OCI-LY7 (cell line): Measurements from ENCODE around the gene CKAP2L.

Experiments used
- CTCF ChIP-seq: fragments of 200-600 bp; sonication (generic); conservative IDR thresholded peaks from 2 replicates; pipeline ENCODE4 v1.5.1; 2014; ENCODE audit warnings: mild to moderate bottlenecking, antibody characterized with exemption, low read length, moderate library complexity, mixed read lengths
- EZH2phosphoT487 ChIP-seq: fragments of 200-600 bp; sonication (generic); IDR thresholded peaks from 2 replicates; pipeline ENCODE4 v1.6.1; 2018; ENCODE audit warnings: low read depth, borderline replicate concordance, mild to moderate bottlenecking, mixed run types, antibody characterized with exemption, low read length, moderate library complexity, mixed read lengths

GRCh38 chr2:112690853-112691401 is 73.5 kb downstream of the CKAP2L start:
- TF ChIP-seq CTCF: peak; percentile 80
- TF ChIP-seq EZH2phosphoT487: no peak
